HPDE6-E6E7 (cell line): ENCODE measurements around the gene SUCO.

Experiments
- DNase-seq: peaks from one replicate; pipeline ENCODE4 v3.0.0; 2011; ENCODE audit warnings: missing footprints; ENCODE audit errors: extremely low spot score

The SUCO gene

DNA sequence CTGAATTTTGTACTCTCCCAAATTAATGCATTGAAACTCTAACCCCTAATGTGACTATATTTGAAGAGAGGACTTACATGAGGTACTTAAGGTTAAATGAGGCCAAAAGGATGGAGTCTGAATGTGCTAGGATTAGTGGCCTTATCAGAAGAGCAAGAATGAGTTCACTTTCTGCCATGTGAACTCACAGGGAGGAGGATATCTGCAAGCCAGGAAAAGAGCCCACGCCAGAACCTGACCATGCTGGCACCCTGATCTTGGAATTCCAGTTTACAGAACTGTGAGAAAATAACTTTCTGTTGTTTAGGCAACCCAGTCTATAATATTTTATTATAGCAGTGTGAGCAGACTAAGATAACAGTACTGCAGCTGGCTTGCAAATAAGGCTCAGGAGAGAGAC is 113.7 kb downstream of the SUCO start:
- DNase-seq = no peak

DNA sequence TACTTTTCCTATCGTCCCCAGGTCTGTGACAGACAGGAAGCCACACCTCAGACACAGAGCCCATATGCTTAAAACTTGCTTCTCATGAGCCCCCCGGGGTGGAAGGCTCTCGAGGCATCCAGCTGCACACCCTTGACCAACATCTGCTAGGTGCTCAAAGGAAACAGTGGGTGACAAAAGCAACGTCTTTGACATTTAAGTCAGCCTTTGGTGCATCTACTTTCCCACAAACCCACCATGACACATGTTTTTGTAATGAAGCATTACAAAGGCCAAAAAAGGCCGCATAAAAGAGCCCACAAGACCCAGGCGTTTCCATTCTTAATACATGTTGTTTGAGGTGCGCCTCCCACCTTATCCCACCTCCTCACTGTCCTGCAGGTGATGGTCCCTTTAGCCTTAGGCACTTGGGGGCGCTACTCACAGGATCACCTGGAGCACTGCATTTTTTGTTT is 114.2 kb downstream of the SUCO start:
- DNase-seq = no peak

DNA sequence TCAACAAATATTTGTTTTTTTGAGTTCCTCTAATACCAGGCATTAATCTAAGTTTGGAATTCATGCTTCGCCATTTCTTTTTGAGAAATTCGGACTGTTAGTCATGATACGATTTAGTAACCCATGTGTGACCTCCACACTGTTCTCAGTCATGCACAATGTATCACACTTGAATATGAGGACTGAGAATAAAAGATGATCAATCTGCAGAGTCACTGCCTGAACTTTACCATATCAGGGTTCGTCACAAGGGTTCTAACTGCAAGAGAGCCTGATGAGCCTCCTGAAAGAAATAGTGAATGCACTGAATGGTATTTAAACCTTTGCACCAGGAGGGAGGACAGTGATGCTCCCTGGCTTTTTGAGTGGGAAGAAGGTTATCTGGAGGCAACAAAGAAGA is 115.0 kb downstream of the SUCO start:
- no peak for DNase-seq

DNA sequence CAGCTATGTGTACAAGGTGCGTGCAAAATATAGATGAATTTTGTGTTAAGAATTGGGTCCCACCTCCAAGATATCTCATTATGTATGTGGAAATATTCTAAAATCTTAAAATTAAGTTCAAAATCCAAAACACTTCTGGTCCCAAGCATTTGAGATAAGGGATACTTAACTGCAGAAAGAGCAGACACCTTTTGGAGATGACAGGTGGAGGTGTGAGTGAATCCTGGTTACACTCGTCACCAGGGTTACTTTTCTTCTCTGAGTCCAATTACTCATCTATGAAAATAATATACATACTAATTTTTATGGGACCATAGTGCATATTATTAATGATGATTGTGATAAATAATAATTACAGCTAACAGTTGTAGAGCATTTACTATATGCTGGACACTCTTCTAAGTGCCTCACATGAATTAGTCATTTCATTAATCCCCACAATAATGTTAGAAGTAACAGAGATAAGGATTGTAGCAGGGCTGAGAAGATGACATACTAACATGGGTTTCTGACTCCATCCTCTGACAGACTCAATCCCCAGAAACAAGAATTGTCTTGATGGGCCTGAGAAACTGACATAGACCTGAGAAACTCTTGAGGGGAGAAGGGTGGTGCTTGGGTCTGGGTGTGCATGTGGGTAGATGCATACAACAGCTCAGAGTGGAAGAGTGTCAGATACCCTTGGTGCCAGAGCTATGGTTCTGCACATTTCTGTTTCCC is 117.7 kb downstream of the SUCO start:
- no peak for DNase-seq

GRCh38 chr1:172653015-172653709 is 120.2 kb downstream of the SUCO start:
- DNase-seq = no peak

- peak; percentile 42 for DNase-seq
Observed at GRCh38 chr1:172654535-172654934, 121.6 kb downstream of the SUCO start.

DNA sequence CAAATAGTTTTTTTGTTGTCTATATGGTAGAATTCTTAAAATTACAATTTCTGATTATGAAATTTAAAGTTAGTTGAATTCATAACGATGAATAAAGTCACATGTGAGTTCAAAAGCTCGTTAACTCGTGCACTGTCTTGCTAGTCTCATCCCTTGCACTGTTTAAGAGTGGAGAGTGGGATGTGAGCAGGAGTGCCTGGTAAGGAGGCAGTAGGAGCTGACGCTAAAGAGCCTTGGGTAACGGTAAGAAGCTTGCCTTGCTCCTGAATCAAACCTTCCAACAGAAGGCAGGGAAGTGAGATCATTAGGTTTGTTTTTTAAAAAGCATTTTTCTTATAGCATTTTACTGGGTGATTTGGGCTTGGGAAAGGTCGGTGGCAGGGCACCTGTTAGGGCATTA is 123.6 kb downstream of the SUCO start:
- no peak for DNase-seq

DNA sequence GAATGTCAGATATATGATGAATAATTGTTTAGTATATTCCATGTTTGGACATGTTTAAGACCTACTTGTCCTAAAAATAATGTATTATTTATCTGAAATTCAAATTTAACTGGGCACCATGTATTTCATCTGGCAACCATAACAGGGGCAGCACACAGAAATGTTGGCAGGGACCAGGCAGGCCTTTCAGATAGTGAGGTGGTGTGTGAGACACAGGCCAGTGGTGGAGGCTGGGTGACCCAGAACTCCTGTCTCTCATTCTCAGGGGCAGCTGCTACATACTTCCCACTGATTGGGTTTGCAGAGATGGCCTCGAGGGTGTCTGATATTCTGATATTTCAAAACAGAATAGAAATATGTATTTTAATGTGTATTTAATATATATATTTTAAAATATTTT is 124.6 kb downstream of the SUCO start:
- DNase-seq = no peak

DNA sequence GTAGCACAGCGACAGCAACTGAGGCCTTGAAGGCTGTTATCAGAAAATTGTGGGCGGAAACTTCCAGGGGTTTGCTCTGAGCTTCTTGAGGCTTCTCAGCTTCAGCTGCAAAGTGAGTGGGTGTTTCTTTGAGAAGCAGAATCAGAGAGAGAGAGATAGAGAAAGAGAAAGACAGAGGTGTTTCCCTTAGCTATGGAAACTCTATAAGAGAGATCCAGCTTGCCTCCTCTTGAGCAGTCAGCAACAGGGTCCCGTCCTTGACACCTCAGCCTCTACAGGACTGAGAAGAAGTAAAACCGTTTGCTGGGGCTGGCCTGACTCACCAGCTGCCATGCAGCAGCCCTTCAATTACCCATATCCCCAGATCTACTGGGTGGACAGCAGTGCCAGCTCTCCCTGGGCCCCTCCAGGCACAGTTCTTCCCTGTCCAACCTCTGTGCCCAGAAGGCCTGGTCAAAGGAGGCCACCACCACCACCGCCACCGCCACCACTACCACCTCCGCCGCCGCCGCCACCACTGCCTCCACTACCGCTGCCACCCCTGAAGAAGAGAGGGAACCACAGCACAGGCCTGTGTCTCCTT is 126.0 kb downstream of the SUCO start, which contains the start of gene FASLG:
TSS of gene FASLG (plus strand) at position 233 of the 583 bp plus-strand sequence. CDS start at position 332, 99 bp downstream.
- no peak for DNase-seq

DNA sequence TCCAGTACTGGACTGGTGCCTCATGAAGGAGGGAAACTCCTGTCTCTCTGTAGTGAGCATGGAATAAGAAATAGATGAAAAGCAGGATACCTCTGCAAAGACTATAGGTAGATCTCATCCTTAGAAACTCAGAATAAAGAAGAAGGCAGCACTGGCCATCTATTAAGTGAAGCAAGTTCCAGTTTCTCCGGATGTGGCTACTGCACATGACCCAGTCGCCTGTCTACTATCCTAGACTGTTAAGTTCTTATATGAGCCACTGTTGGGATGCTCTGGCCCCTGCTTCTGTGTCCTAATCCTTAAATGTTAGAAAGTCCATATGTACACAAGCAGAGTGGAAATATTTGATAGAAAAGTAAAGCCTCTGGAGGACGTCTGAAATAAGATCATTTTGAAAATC is 128.2 kb downstream of the SUCO start:
- no peak for DNase-seq
